ENCODE results near the gene SUSD6. TPM values are rescaled to one million over a fixed set of nuclear protein-coding genes. Genes with fewer than 3 reads are reported as not detected.

Gene SUSD6
- total RNA-seq, 2 experiments from 2014 or later = 63.4 to 65.2 TPM

GRCh38 chr14:69574954-69575295 lies 36.5 kb upstream of the SUSD6 start:
- ChIA-PET CTCF (interaction anchor here (0.6 to 2.7 kb wide), 7 partner anchors 10 to 711 kb away, joined by 3 to 13 read pairs (median 3); no protein-coding TSS in a partner anchor), POLR2A (interaction anchor here (1.0 kb wide), 1 partner anchor 193 kb away, joined by 3 read pairs; no protein-coding TSS in a partner anchor)
- no peaks in the 10 kb centered on the region for H3K9me3 Mint-ChIP-seq
- H3K27me3 Mint-ChIP-seq = peaks cover 59% of the 10 kb centered on the region
- H3K27ac Mint-ChIP-seq = no peak overlapping the region
- no peak for DNase-seq
- peaks cover 3% of the 10 kb centered on the region for H3K36me3 Mint-ChIP-seq (ENCODE audit: low read depth)
- H3K4me1 Mint-ChIP-seq = peaks cover 10% of the 10 kb centered on the region
- H3K4me3 Mint-ChIP-seq = no peak overlapping the region

DNA sequence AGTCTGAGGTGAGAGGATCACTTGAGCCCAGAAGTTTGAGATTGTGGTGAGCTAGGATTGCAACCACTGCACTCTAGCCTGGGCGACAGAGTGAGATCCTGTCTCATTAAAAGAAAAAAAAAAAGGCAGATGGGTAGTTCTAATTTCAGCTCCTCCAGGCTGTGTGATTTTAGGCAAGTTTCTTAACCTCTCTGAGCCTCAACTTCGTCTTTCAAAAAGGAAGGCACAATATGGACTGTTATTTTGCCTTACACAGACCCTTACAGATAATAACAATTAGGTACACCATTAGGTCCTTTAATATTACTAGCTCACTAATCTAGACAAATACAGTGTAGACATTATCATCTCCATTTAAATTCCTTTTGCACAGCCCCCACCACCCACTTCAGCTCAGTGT lies 31.9 kb upstream of the SUSD6 start:
- Mint-ChIP-seq H3K4me1 (peaks cover 4% of the 10 kb centered on the region), H3K36me3 (ENCODE audit: low read depth) (peaks cover 3% of the 10 kb centered on the region), H3K4me3 (no peak overlapping the region), H3K27ac (no peak overlapping the region), H3K9me3 (no peaks in the 10 kb centered on the region), H3K27me3 (peaks cover 31% of the 10 kb centered on the region)
- CTCF ChIA-PET = interaction anchor here (0.6 to 1.6 kb wide), 7 partner anchors 9 to 336 kb away, joined by 3 to 7 read pairs (median 3); no protein-coding TSS in a partner anchor
- DNase-seq = no peak
- POLR2A ChIA-PET = interaction anchor here (0.5 to 1.2 kb wide), 3 partner anchors 133 to 187 kb away, joined by 3 to 4 read pairs (median 4); partner anchors contain the start of gene SRSF5

- ChIA-PET CTCF (interaction anchor here (0.6 to 1.6 kb wide), 9 partner anchors 8 to 337 kb away, joined by 3 to 7 read pairs (median 3); no protein-coding TSS in a partner anchor), POLR2A (interaction anchor here (0.5 to 1.2 kb wide), 4 partner anchors 133 to 187 kb away, joined by 3 to 4 read pairs (median 4); partner anchors contain the start of gene SRSF5)
- Mint-ChIP-seq H3K27ac (no peak overlapping the region), H3K36me3 (ENCODE audit: low read depth) (no peaks in the 10 kb centered on the region), H3K4me1 (peaks cover 3% of the 10 kb centered on the region), H3K9me3 (no peaks in the 10 kb centered on the region), H3K4me3 (no peak overlapping the region), H3K27me3 (peaks cover 26% of the 10 kb centered on the region)
- DNase-seq = no peak
These were observed 31.3 kb upstream of the SUSD6 start for GRCh38 chr14:69580009-69580577.

GRCh38 chr14:69581316-69581935 lies 30.0 kb upstream of the SUSD6 start:
- H3K27me3 Mint-ChIP-seq = peaks cover 15% of the 10 kb centered on the region
- no peak overlapping the region for H3K27ac Mint-ChIP-seq
- CTCF ChIA-PET = interaction anchor here (1.0 to 1.2 kb wide), 2 partner anchors 33 to 146 kb away, joined by 3 to 4 read pairs; no protein-coding TSS in a partner anchor
- H3K36me3 Mint-ChIP-seq (ENCODE audit: low read depth) = no peaks in the 10 kb centered on the region
- H3K4me3 Mint-ChIP-seq = no peak overlapping the region
- POLR2A ChIA-PET = no interaction called here
- H3K9me3 Mint-ChIP-seq = no peaks in the 10 kb centered on the region
- DNase-seq = no peak
- H3K4me1 Mint-ChIP-seq = peaks cover 3% of the 10 kb centered on the region

- H3K27ac Mint-ChIP-seq = no peak overlapping the region
- no peak overlapping the region for H3K4me3 Mint-ChIP-seq
- no peaks in the 10 kb centered on the region for H3K36me3 Mint-ChIP-seq (ENCODE audit: low read depth)
- no peak for DNase-seq
- peaks cover 7% of the 10 kb centered on the region for H3K4me1 Mint-ChIP-seq
- POLR2A ChIA-PET = no interaction called here
- no peaks in the 10 kb centered on the region for H3K9me3 Mint-ChIP-seq
- H3K27me3 Mint-ChIP-seq = peaks cover 10% of the 10 kb centered on the region
- CTCF ChIA-PET = interaction anchor here (1.2 to 5.4 kb wide), 3 partner anchors 23 to 145 kb away, joined by 3 to 56 read pairs (median 3); no protein-coding TSS in a partner anchor
These were observed 29.2 kb upstream of the SUSD6 start for GRCh38 chr14:69582212-69582611.

DNA sequence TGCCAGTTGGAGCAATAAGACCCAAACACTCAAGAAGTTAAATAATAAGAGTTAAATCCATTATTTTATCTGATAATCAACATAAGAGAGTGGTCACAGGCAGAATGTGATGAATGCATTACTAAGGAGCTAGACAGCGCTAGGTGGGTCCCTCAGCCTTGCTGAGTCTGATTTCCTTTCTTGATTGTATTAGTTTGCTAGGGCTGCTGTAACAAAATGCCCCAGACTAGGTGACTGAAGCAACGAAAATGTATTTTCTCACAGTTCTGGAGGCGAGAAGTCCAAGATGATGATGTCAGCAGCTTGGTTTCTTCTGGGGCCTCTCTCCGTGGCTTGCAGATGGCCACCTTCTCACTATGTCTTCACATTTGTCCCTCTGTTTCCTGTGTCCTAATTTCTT lies 28.6 kb upstream of the SUSD6 start:
- no peaks in the 10 kb centered on the region for H3K36me3 Mint-ChIP-seq (ENCODE audit: low read depth)
- no peaks in the 10 kb centered on the region for H3K9me3 Mint-ChIP-seq
- H3K4me1 Mint-ChIP-seq = peaks cover 12% of the 10 kb centered on the region
- no peak for DNase-seq
- POLR2A ChIA-PET = no interaction called here
- H3K27me3 Mint-ChIP-seq = peaks cover 10% of the 10 kb centered on the region
- CTCF ChIA-PET = interaction anchor here (0.9 to 5.4 kb wide), 4 partner anchors 9 to 144 kb away, joined by 3 to 56 read pairs (median 3); no protein-coding TSS in a partner anchor
- H3K27ac Mint-ChIP-seq = no peak overlapping the region
- H3K4me3 Mint-ChIP-seq = no peak overlapping the region

DNA sequence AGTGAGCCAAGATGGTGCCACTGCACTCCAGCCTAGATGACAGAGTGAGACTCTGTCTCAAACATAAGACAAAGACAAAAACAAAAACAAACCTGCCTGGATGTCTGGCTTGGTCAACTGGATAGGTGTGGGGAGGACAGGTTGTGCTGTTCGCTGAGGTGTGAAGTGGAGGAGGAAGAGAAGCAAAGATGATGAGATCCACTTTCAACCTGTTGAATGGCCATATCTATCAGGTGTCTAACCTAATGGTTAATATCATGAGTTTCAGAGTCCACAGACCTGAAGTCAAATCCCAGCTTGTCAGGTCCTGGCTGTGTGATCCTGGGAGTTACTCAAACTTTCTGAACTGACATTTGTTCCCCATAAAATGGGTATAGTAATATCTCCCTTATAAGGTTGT lies 27.0 kb upstream of the SUSD6 start:
- POLR2A ChIA-PET = no interaction called here
- CTCF ChIA-PET = interaction anchor here (0.7 to 5.4 kb wide), 14 partner anchors 8 to 444 kb away, joined by 3 to 56 read pairs (median 4); partner anchors contain the start of gene CCDC177
- H3K27me3 Mint-ChIP-seq = peaks cover 3% of the 10 kb centered on the region
- no peak overlapping the region for H3K27ac Mint-ChIP-seq
- H3K36me3 Mint-ChIP-seq (ENCODE audit: low read depth) = no peaks in the 10 kb centered on the region
- H3K9me3 Mint-ChIP-seq = no peaks in the 10 kb centered on the region
- no peak overlapping the region for H3K4me3 Mint-ChIP-seq
- no peak for DNase-seq
- H3K4me1 Mint-ChIP-seq = peaks cover 12% of the 10 kb centered on the region

DNA sequence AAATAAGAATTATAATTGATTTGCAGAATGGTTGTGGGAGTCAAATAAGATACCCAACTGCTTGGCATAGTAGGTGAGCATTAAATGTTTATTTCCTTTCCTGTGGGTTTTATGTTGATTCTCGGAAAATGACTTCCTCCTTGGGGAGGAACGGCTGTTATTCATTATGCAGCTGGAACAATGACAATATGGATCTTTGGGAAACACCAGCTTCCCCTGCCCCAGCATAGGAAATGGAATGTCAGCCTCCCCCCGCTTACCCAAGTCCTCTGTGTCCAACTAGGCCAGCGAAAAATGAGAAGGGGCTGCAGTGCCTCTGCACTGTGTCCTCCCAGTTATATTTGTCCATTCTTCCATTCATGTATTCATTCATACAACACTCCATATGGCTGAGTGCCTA lies 25.0 kb upstream of the SUSD6 start:
- Mint-ChIP-seq H3K27me3 (peaks cover 7% of the 10 kb centered on the region), H3K4me1 (peaks cover 12% of the 10 kb centered on the region), H3K36me3 (ENCODE audit: low read depth) (no peaks in the 10 kb centered on the region), H3K4me3 (no peak overlapping the region), H3K9me3 (no peaks in the 10 kb centered on the region), H3K27ac (no peak overlapping the region)
- POLR2A ChIA-PET = no interaction called here
- CTCF ChIA-PET = interaction anchor here (1.3 to 5.4 kb wide), 2 partner anchors 38 to 141 kb away, joined by 3 to 56 read pairs; no protein-coding TSS in a partner anchor
- DNase-seq = no peak

DNA sequence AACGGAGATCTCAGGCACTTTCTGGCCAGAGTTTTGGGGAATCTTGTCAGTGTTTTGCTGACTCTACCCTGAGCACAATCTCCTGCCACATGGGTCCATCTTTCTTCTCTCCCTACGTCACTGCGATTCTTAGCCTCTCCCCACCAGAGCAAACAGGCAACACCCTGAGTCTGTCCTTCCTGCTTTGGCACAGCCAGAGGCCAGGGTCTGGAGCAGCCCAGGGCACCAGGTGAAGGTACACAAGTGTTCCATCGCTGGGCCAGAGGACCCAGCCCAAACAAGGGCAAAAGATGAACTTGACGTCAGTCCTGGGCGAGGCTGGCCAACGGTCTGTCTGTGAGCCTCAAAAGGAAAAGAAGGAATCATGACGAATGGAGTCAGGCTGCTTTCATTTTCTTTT lies 24.0 kb upstream of the SUSD6 start:
- Mint-ChIP-seq H3K4me1 (peaks cover 12% of the 10 kb centered on the region), H3K36me3 (ENCODE audit: low read depth) (no peaks in the 10 kb centered on the region), H3K4me3 (no peak overlapping the region), H3K27me3 (peaks cover 7% of the 10 kb centered on the region), H3K27ac (no peak overlapping the region), H3K9me3 (no peaks in the 10 kb centered on the region)
- CTCF ChIA-PET = interaction anchor here (1.7 to 5.4 kb wide), 2 partner anchors 140 kb away, joined by 9 to 56 read pairs; no protein-coding TSS in a partner anchor
- no peak for DNase-seq
- POLR2A ChIA-PET = no interaction called here

GRCh38 chr14:69591317-69591716 lies 20.1 kb upstream of the SUSD6 start:
- H3K36me3 Mint-ChIP-seq (ENCODE audit: low read depth) = no peaks in the 10 kb centered on the region
- no peak overlapping the region for H3K27ac Mint-ChIP-seq
- H3K9me3 Mint-ChIP-seq = no peaks in the 10 kb centered on the region
- H3K27me3 Mint-ChIP-seq = peaks cover 4% of the 10 kb centered on the region
- peaks cover 10% of the 10 kb centered on the region for H3K4me1 Mint-ChIP-seq
- DNase-seq = no peak
- H3K4me3 Mint-ChIP-seq = no peak overlapping the region
- CTCF ChIA-PET = interaction anchor here (1.0 kb wide), 1 partner anchor 16 kb away, joined by 7 read pairs; no protein-coding TSS in a partner anchor
- POLR2A ChIA-PET = no interaction called here

- Mint-ChIP-seq H3K9me3 (no peaks in the 10 kb centered on the region), H3K27me3 (peaks cover 4% of the 10 kb centered on the region), H3K27ac (no peak overlapping the region), H3K4me1 (no peaks in the 10 kb centered on the region), H3K4me3 (no peak overlapping the region), H3K36me3 (ENCODE audit: low read depth) (no peaks in the 10 kb centered on the region)
- ChIA-PET POLR2A (no interaction called here), CTCF (interaction anchor here (0.8 to 1.2 kb wide), 2 partner anchors 9 to 18 kb away, joined by 3 read pairs; partner anchors contain the start of gene SUSD6)
- no peak for DNase-seq
These were observed 18.2 kb upstream of the SUSD6 start for GRCh38 chr14:69593018-69593677.

DNA sequence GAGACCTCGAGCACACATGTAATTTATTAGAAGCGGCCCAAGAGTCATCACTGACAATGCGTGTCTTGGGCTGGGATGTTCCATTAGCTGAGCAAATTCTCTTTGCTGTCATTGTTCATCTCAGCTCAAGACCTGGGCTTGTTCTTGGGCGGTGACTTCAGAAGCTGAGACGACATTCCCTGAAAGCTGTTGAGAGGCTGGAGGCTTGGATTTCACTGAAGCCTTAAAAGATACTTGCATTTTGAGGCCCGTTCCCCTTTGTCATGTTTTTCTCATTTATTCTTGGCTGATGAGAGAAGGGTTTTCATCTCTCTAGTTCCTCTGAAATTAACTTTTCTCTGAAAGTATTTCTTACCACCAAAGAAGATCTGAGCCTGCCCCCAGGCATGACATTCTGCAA lies 16.6 kb upstream of the SUSD6 start:
- H3K27ac Mint-ChIP-seq = no peak overlapping the region
- H3K36me3 Mint-ChIP-seq (ENCODE audit: low read depth) = no peaks in the 10 kb centered on the region
- CTCF ChIA-PET = interaction anchor here (1.5 kb wide), 1 partner anchor 10 kb away, joined by 7 read pairs; no protein-coding TSS in a partner anchor
- no peak for DNase-seq
- peaks cover 4% of the 10 kb centered on the region for H3K27me3 Mint-ChIP-seq
- H3K4me1 Mint-ChIP-seq = no peaks in the 10 kb centered on the region
- no peak overlapping the region for H3K4me3 Mint-ChIP-seq
- POLR2A ChIA-PET = interaction anchor here (1.1 kb wide), 1 partner anchor 19 kb away, joined by 3 read pairs; no protein-coding TSS in a partner anchor
- no peaks in the 10 kb centered on the region for H3K9me3 Mint-ChIP-seq

GRCh38 chr14:69595336-69595735 lies 16.1 kb upstream of the SUSD6 start:
- Mint-ChIP-seq H3K27ac (no peak overlapping the region), H3K36me3 (ENCODE audit: low read depth) (no peaks in the 10 kb centered on the region), H3K4me3 (no peak overlapping the region), H3K9me3 (no peaks in the 10 kb centered on the region), H3K27me3 (peaks cover 4% of the 10 kb centered on the region), H3K4me1 (no peaks in the 10 kb centered on the region)
- POLR2A ChIA-PET = interaction anchor here (1.1 kb wide), 1 partner anchor 18 kb away, joined by 3 read pairs; no protein-coding TSS in a partner anchor
- DNase-seq = no peak
- CTCF ChIA-PET = interaction anchor here (1.5 kb wide), 1 partner anchor 10 kb away, joined by 7 read pairs; no protein-coding TSS in a partner anchor
